Hepatocyte (in vitro differentiated cells): ENCODE data around the gene VRTN.

ENCODE experiments used
- CTCF ChIP-seq: fragments of 200-600 bp; sonication (generic); IDR thresholded peaks from 2 replicates; pipeline ENCODE4 v1.5.1; 2016; ENCODE audit warnings: antibody characterized with exemption, mild to moderate bottlenecking; ENCODE audit not compliant: poor library complexity
- EZH2 ChIP-seq: fragments of 200-600 bp; sonication (generic); IDR thresholded peaks from 2 replicates; pipeline ENCODE4 v1.6.1; 2016; ENCODE audit warnings: antibody characterized with exemption, mild to moderate bottlenecking, borderline replicate concordance
- EZH2phosphoT487 ChIP-seq: fragments of 200-600 bp; sonication (generic); IDR thresholded peaks from one replicate; pipeline ENCODE4 v1.6.1; 2018; ENCODE audit warnings: antibody characterized with exemption, mild to moderate bottlenecking, low read depth, moderate library complexity; ENCODE audit not compliant: unreplicated experiment, severe bottlenecking

DNA sequence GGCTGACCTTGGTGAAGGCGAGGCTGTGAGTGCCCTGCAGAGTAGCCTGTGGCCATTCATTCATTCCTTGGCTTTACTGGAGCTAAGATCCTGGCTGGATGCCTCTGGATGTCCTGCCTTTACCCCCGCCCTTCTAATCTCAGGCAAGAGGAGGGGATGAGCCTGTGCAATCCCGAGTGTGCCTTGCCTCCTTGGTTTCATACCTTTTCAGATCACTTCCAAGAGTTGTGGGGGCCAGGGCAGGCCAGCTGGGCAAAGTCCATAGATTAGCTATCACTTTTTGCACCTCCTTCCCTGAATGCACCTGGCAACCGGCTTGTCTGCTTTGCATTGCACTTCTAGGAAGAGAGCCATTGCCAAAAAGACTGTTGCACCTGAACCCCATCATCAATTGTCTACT lies 1.5 kb downstream of the VRTN start:
- no peak for TF ChIP-seq CTCF
- TF ChIP-seq EZH2 = no peak
- TF ChIP-seq EZH2phosphoT487 = no peak
